UCSD-AML1 (cell line): ENCODE data around the gene OLFM1.

Source experiments
- DNase-seq: peaks from one replicate; lab custom pipeline; 2025; ENCODE audit not compliant: unreplicated experiment; lab: John Stamatoyannopoulos, UW

OLFM1 gene

GRCh38 chr9:135076143-135076875, 11.2 kb upstream of the OLFM1 start:
- no peak for DNase-seq

GRCh38 chr9:135076876-135077430, 10.5 kb upstream of the OLFM1 start:
- DNase-seq = no peak

DNA sequence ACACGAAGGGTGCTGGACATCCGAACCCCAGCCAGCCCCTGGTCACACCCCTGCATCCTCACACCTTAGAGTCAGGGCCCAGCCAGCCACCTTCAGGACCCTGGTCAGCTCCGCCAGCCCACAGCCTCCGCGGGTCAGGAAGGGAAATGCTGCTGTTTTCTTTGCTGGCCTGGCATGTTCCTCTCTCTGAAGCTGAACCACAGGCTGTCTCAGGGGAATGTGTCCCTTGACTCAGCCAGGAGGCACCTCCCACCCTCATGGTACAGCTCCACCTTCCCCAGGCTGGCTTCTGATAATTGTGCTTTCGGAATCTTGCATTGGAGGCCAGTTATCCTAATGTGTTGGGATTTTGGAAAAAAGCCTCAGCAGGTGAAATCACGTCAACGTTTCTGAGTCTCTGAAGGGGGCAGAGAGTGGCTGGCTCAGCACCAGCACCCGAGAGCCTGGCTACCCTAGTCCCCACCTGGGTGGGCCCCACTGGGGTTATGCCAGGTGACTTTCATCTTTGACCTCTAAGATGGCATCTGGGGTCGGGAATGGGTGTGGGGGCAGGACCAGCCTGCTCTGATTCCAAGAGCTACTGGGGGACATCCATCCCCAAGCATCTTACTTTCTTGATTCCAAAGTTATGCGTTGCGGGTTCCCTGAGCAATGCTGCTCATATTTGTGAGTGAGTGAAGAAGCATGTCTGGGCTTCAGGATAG, 9.8 kb upstream of the OLFM1 start:
- DNase-seq = peak; percentile 66

DNA sequence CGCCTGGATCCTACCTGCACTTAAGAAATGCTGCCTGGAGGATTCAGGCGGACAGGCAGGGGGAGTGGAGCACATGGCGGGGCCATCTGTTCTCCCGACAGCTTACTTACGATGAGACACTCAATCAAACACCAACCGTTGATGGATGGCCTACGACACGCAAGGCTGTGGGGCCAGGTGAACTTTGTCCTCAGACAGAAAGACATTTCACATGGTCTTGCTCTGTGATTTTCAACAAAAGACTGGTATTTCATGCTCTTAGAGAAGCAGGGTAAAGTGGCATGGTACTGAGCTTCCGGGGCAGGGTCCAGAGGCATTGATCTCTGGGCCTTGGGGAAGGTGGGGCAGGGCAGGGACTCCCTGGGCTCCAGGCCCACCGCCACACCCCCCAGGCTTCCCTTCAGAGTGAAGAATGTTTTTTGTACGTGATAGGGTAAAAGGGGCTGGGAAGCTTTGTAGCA, 9.1 kb upstream of the OLFM1 start:
- no peak for DNase-seq

DNA sequence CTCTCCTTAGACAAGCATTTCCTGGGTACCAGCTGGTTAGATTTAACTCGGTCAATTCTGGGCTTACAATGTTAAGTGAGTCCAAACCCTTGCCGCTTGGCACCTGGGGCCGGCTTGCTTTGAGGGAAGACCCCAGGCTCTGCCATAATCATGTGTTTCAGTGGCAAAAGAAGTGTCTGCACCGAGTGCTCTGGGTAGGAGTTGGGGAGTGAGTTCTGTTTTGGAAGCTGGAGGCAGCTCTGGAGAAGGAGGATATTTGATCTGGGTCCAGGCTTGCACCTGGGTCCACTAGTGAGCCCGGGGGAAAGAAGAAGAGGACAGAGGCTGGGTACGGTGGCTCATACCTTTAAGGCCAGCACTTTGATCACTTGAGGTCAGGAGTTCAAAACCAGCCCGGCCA, 8.4 kb upstream of the OLFM1 start:
- DNase-seq = no peak

- no peak for DNase-seq
Observed at GRCh38 chr9:135079676-135080075, 7.8 kb upstream of the OLFM1 start.

GRCh38 chr9:135080286-135081263, 6.9 kb upstream of the OLFM1 start:
- no peak for DNase-seq

- no peak for DNase-seq
Observed at GRCh38 chr9:135081264-135081660, 6.2 kb upstream of the OLFM1 start.

GRCh38 chr9:135081731-135082130, 5.7 kb upstream of the OLFM1 start:
- no peak for DNase-seq

DNA sequence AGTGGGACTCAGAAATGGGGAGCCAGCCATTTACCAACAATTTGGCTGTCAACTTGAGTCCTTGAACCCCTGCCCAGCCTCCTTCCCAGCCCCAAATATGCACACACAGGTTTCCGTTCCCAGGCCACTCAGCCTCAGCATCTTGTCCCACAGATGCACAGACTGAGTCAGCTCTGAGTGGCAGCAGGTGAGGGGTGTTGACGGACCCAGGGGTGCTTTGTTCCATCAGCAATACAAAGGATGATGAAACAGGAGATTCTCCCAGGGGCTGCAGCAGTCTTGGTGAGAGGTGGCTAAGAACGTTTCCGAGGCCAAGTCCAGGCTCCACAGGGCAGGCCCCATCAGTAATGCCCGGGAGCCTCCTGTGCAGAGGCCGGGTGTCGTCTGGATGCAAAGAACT, 4.9 kb upstream of the OLFM1 start:
- DNase-seq = no peak

GRCh38 chr9:135083241-135083810, 4.1 kb upstream of the OLFM1 start:
- no peak for DNase-seq

GRCh38 chr9:135083831-135084230, 3.6 kb upstream of the OLFM1 start:
- DNase-seq = no peak

DNA sequence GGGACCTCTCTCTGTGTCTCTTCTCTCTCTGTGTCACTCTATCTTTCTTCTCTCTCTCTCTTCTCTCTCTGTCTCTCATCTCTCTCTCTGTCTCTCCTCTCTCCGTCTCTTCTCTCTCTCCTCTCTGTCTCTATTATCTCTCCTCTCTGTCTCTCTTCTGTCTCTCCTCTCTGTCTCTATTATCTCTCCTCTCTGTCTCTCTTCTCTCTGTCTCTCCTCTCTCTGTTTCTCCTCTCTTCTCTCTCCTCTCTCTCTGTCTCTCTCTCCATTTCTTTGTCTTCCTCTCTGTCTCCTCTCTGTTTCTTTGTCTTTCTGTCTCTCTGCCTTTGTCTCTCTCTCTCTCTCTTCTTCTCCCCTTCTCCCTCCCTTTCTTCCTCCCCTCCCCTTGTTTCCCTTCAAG, 3.2 kb upstream of the OLFM1 start:
- DNase-seq = no peak

DNA sequence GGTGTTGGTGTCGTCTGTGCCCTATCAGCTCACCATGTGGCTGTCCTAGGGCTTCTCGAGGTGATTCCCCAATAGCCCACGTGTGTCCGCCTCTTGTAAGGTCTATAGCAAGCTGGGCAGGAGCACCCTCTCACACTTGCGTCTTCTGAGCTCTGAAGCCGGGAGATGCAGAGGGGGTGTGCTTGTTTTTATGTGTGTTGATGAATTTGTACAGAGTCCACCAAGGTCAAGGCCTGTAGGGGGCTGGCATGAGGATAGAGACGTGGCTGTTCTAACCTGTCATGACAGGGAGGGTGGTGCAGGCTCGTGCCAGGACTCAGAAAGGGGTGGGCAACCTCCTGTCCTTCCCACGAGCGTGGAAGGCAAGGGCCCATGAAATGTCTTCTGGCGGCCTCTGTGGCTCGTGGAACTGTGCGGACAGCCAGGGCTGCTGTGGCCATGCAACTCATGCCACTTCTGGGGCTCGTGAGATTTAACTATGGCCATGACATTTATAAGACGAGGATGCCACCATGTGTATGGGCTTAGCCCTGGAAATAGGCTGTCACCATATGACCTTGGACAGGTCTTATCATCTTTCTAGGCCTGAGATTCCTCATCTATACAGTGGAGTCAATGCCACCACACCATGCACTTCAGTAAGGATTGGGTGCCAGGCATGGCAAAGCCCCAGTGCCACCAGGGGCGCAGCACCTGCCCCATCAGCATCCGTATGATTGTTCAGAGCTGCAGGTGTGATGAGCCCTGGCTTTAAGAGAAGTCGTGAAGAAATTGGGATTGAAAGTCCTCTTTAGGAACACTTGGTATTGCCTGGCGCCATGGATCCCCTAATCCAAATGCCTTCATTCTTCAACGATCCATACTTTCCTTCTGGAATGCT, 2.3 kb upstream of the OLFM1 start:
- DNase-seq = no peak

- DNase-seq = peak; percentile 67
Observed at GRCh38 chr9:135085830-135086546, 1.5 kb upstream of the OLFM1 start.

DNA sequence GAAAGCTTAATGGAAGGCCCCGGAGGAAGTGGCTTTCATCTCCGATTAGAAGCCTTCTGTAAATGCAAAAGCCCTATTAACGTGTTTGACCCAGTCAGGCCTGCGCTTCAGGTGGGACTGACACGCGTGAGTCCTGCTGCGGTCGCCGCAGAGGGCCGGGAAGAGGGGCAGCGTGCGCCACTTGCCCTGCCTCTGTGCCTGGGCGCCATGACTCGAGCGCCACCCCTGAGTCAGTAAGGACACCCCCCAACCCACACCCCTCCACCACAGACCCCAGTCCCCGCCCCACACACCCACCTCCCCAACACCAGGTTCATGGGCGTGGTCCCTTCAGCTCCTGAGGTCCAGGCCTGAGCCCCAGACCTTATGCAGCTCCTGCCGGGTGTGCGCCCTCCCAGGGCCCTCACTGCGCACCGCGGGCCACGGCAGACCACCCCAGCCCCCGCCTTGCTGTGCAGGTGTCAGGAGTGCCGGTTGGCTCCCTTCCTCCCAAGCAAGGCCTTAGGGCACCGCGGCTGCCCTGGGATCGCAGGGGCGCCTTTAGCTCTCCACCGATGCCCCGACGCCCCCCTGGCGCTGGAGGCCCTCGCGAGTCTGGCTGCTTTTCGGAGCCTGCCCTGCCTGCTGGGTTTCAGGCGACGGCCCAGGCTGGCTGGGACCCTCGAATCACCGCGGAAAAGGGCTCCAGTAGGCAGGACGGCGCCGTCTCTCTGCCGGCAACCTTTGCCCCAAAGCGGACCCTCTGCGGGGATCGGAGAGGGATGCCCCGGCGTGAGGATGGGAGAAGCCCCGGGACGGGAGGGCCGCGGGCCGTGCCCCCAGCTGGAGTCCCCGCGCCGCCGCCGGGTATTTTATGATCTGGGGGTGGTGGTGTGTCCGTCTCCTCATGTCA, 625 bp upstream of the OLFM1 start:
- DNase-seq = no peak

DNA sequence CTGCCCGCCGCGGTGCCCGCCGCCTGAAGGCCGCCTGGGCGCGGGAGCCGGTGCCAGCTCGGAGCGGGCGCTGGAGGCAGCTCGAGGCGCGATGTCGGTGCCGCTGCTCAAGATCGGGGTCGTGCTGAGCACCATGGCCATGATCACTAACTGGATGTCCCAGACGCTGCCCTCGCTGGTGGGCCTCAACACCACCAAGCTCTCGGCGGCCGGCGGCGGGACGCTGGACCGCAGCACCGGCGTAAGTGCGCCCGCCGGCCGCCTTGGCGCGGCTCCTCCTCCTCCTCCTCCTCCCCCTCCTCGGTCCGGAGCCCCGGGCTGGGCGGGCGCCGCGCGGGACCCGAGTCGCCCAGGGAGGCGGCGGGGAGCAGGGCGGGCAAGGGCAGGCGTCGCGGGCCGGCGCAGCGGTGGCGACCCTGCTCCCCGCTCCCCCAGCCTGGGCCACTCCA, 455 bp downstream of the OLFM1 start:
- no peak for DNase-seq

DNA sequence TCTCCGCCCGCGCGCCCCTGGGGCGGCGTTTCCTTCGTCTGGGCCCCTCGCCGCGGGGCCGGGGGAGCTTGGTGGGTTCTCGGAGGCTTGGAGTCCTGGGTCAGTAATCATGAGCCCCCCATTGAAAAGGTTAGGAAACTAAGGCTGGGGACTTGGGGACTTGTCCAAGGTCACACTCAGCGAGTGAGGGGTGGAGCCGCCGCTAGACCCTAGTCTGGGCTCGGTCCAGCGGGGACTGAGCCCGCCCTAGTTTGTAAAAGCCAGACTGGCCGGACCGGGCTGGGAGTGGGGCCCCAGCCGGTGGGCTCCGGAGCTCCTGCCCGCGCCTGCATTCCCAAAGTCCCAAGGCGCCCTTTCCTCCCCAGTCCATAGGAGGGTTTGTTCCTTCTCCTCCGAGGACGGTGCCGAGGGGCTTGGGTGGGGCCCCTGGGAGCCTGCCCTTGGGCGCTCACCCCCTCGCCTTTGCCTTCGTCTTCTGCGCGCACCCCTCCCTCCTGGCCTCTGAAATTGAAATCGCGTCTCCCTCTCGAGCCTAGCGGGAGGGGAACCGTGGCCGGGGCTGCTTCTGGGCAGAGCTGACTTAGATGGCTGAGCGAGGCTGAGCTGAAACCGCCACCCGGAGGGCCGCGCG, 995 bp downstream of the OLFM1 start:
- no peak for DNase-seq
